ENCODE results near the gene SNX32. TPM values are rescaled to one million over a fixed set of nuclear protein-coding genes. Genes with fewer than 3 reads are reported as not detected.
A peak's percentile ranks its signal among the peaks of the same experiment; 100 is the strongest.

Gene SNX32
- 0.13 and 0.51 TPM in 2 replicates for total RNA-seq

GRCh38 chr11:65833297-65834030 is at the start of gene SNX32:
TSS of gene SNX32 (plus strand) at chr11:65833963. CDS start at chr11:65834066, 103 bp downstream.
- peak; percentile 79 to 91 for DNase-seq (ENCODE audit: low read depth in 2 of 2)

DNA sequence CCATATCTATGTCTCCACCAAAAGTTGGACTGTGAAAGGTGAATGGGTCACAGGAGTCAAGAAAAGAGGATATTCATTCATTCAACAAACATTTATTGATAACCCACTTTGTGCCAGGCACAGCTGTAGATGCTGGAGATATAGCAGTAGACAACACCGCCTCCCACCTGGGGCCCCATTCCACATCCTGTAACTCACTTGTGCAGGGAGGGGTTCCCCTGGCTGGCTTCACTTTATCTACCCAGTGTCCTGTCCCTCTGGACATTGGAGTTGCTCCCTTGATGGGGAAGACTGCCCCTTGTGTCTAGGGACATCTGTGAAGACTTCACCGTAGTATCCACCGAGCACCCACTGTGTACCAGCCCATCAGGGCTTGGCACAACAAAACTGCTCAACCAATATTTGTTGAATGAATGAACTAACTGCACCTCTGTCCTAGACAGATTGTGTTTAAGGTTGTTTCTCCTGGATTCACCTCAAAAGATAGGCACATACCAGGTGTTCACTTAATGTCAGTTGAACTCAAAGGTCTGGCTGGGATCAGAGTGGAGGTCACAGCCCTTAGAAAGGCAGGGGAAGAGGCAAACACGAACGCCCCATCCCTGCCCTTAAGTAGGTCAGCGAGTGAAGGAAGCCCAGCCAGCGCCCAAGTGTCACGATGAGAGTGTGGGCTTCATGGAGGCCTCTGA is 48.3 kb upstream of the SNX32 start:
- no peak for DNase-seq (ENCODE audit: low read depth in 2 of 2)

DNA sequence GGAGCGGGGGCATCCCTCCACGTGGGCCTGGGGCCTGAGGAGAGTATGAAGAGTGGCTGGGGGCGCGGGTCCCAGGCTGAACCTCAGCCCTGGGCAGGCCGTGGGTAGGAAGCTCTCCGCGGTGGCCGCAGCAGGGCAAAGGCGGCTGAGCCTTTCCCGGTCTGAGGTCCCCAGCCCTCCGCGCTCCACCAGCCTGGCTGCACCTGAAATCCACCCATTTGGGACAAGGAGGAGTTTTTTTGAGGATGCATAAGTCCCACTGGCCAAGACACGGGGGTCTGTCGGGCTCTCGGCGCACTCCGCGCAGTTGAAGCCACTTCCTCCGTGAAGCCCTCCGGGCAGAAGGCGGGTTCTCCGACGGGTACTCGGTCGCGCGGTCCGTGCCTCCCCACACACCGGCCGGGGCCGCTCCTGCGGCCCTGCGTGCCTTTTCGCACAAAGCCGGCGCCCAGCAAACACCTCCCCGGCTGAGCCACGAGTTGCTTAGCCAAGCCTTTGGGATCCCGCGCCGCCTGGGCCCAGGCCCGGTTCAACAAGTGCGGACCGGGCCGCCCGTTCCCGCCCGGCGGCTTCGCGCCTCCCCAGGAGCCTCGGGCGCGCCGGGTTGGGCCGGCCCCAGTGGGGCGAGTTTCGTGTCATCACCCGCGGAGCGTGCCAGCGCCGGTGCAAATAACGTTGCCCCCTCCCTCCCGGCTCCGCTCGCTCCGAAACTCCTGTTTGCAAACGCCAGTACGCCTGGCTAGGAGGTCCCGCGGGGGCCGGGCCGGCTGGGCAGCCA is 47.6 kb upstream of the SNX32 start:
- no peak for DNase-seq (ENCODE audit: low read depth in 2 of 2)

- DNase-seq (ENCODE audit: low read depth in 2 of 2): no peak
Measured at GRCh38 chr11:65786786-65787636, 46.8 kb upstream of the SNX32 start, which contains the start of gene OVOL1. TSS of gene OVOL1 (plus strand) at chr11:65787063. CDS start at chr11:65787374, 311 bp downstream.

DNA sequence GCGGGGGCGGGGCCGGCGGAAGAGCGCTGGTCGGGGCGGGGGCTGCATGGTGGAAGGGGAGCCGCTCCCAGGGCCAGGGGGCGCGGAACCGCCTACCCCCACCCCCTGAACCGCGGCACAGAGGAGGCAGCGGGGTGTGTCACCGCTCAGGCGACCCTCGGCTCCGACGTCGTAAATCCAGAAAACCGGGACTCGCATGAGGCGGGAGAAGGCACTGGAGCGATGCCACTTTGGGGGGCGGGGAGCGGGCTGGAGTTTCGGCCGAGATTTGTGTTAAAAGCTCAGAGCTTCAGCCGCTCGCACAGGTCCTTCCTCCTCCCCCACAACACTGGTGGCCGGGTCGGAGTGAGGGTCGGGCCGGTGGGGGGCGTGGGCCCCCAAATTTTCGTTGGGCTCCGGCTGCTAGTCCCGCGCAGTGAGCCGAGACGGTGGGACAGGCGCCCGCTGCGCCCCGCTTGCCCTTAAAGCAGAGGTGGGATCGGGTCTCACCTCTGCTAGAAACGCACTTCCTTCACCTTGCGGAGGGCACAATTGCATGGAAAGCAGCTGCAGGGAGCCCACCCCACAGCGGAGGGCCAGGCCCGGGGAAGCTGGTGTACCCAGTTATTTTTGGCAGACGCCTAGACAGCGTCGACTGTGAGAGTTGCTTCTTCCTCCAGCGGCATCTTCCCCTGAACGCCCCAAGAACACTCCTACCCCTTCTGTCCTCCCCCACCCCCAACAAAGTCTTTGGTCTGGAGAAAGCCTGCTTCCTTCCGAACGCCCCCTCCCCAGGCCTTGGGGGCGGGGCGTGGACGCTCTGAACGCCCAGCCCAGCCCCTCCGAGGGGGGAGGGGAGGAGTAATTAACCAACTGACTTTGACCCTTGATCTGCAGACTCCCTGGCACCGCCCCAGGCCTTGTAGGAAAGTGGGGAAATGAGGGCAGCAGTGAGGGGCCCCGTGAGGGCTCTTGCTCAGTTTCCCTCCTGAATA is 45.8 kb upstream of the SNX32 start:
- no peak for DNase-seq (ENCODE audit: low read depth in 2 of 2)

DNA sequence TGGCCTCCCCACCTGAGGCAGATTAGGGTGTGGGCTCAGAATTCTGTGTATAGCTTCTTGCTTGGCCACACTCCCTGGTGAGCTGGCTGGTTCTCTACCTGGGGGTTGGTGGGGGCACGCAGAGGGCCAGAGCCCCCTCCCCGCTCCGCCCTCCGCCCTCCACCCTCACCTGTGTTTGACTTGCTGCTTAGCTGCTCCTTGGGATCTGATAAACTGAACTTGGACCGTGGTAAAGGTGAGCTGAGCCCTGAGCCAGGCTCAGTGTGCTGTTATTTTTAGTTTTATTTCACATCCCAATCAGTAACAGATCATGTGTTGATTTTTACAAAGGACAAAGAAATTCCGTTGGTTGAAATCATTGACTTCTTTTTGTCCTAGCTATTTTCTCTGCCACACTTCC is 44.9 kb upstream of the SNX32 start:
- no peak for DNase-seq (ENCODE audit: low read depth in 2 of 2)

DNA sequence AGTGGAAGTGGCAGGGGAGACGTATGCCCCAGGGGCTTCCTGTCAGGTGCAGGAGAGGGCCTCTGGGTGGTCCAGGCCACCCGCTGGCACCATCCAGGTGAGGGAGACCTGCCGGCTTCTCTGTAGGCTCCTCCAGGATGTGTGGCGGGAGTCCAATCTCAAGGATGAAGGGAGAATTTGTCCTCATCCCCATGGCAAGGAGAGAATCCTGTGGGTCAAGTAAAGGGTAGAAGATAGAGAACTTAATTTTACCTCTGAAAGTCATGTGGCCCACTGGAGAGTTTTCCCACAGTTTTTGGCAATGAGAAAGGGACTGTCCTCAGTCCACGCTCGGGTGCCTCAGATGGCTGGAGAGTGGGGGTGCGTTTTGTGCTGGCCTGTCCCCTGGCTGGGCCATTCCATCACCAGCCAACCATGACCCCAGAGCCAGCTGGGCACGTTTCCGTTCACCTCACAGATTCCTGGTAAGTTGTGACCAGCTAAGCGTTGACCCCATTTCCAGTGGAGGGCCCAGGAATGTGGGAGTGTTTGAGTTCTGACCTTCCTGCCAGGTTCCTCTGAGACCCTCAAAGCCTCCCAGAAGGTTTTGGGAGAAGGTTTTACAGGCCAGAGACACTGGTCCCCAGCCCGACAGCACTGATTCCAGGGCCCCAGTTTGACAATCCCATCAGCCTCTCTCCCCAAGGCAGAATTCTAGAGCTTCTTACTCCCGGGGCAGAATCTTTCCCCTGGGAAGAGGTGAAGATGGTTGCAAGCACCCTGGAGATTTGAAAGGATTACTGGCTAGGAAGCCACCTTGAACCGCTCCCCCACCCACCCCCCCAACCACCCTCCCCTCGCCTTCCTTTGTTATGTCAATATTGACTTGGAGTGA is 44.3 kb upstream of the SNX32 start:
- DNase-seq (ENCODE audit: low read depth in 2 of 2): no peak

- DNase-seq (ENCODE audit: low read depth in 2 of 2): no peak
Measured at GRCh38 chr11:65790104-65790901, 43.5 kb upstream of the SNX32 start.

GRCh38 chr11:65790902-65791650 is 42.7 kb upstream of the SNX32 start:
- no peak for DNase-seq (ENCODE audit: low read depth in 2 of 2)

DNA sequence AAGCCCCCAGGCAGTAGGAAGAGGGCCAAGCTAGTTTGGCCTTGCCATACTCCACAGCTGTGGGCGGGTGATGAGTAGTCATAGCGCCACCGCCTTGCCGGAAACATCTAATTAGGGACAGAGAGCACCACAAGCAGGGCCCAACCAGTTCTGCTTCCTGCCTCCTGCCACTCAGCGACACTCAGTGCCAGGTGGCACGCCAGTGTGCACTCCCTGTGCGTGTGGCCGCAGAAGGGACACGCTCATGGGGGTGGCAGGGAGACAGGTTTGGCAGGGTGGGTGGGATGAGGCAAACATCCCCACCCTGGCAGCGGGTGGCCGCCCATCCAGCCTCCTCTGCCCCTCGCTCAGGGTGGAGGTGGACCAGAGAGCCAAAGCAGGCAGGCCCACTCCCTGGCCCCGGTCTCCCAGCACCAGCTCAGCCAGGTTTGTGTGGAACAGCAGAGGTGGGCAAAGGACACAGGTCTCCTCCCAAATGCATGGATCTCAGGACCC is 42.0 kb upstream of the SNX32 start:
- DNase-seq (ENCODE audit: low read depth in 2 of 2): no peak

DNA sequence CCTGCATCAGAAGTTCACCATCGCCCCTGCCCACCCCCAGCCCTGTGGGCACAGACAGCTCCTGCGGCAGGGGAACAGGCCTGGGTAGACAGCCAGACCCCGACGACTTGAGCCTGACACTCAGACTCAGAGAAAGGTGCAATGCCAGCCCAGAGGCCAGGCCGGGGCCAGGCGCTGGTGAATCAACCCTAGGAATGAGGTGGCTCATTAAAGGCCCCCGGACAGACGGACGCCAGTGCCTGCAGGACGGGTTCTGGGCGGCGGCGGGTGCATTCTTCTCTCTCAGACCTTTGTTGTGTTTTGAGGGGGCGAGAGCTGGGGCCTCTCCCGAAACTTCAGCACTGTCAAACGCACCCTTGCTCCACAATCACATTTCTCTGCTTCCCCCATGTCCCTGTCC is 41.3 kb upstream of the SNX32 start:
- DNase-seq (ENCODE audit: low read depth in 2 of 2): no peak

DNA sequence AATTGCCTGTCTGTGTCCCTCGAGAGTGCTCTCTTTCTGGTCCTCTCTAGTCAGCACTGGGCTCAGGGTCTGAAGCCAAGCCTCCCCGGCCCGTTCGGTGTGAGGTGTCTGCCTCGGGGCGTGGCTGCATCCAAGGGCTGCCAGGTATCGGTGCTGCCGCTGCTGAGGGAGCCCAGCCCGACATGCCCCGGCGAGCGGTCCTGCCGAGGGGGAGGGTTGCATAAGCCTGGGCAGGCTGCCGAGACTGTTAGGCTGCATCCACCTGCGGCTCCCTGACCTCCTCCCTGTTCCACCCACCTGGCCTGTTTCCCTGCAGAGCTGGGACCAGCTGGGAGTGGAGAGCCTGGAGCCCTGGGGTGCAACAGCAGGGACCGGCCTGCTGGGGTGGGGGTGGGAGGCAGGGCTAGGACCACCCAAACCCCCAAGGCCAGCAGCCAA is 40.6 kb upstream of the SNX32 start:
- DNase-seq (ENCODE audit: low read depth in 2 of 2): no peak

DNA sequence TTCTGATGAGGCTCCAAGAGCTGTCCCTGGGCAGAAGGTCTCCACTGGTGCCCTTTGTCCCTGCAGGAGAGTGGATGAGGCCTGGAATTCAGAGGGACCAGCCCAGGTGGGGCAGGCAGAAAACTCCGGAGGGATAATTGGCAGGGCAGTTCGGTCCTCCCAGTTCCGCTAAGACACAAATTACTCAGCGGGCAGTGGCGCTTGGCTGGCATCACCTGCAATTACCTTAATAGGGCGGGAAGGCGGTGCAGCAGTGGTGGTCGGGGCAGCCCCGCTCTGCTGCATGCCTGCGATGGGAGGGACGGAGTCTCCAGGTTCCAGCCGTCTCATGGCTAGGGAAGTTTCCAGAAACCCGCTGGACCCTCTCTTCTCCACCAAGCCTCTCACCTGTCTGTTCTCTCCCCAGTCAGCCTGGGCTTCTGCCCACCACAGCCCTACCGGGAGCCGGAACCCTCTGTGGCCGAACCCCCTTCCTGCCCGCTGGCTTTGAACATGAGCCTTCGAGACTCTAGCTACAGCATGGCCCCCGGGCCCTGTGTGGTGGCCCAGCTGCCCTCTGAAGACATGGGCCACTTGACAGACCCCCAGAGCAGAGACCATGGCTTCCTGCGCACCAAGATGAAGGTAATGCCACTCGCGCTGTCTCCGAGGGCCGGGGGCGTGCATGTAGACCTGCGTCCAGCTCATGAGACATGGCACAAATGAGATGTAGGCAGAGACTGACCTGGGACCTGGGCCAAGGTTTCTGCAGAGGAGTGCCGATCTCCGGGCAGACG is 40.0 kb upstream of the SNX32 start:
- DNase-seq (ENCODE audit: low read depth in 2 of 2): no peak

DNA sequence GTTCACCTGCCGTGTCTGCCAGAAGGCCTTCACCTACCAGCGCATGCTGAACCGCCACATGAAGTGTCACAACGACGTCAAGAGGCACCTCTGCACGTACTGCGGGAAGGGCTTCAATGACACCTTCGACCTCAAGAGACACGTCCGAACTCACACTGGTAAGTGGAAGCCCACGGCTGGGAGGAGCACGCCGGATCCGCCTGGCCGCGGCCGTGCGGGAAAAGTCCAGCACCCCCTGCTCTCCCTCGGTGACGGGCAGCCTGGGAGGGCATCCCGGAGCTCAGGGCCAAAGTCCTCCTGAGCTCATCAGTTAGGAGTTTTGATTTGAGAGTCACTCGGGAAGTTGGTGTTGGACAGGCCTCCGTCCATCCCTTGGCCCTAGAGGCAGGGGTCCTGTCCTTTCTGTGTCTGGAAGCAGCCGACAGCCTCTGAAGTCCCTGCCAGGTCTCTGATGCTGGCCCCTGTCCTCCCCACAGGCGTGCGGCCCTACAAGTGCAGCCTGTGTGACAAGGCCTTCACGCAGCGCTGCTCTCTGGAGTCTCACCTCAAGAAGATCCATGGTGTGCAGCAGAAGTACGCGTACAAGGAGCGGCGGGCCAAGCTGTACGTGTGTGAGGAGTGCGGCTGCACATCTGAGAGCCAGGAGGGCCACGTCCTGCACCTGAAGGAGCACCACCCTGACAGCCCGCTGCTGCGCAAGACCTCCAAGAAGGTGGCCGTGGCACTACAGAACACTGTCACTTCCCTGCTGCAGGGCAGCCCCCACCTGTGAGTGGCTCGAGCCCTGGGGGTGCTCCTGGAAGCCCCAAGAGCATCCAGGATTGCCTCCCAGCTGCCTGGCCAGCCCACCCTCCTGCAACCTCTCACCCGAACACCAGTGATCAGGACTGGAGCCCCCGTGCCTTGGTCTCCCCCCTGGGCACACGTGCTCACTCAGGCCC is 38.9 kb upstream of the SNX32 start:
- DNase-seq (ENCODE audit: low read depth in 2 of 2): no peak

Measured in dermis microvascular lymphatic vessel endothelial cell (primary cell).